ENCODE measurements around the gene RBM10.

GRCh38 chrX:47178337-47178736 lies 33.3 kb downstream of the RBM10 start:
- TF ChIP-seq, protein P1, sequence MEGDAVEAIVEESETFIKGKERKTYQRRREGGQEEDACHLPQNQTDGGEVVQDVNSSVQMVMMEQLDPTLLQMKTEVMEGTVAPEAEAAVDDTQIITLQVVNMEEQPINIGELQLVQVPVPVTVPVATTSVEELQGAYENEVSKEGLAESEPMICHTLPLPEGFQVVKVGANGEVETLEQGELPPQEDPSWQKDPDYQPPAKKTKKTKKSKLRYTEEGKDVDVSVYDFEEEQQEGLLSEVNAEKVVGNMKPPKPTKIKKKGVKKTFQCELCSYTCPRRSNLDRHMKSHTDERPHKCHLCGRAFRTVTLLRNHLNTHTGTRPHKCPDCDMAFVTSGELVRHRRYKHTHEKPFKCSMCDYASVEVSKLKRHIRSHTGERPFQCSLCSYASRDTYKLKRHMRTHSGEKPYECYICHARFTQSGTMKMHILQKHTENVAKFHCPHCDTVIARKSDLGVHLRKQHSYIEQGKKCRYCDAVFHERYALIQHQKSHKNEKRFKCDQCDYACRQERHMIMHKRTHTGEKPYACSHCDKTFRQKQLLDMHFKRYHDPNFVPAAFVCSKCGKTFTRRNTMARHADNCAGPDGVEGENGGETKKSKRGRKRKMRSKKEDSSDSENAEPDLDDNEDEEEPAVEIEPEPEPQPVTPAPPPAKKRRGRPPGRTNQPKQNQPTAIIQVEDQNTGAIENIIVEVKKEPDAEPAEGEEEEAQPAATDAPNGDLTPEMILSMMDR (IDR thresholded peaks at IDR 0.05; ENCODE audit: low read depth, low read length, poor library complexity, severe bottlenecking), result no peak
- no peak for TF ChIP-seq EZH2phosphoT487 (IDR thresholded peaks at IDR 0.05; ENCODE audit: borderline replicate concordance, low read length)
